ENCODE data around the gene EMILIN2.

DNA sequence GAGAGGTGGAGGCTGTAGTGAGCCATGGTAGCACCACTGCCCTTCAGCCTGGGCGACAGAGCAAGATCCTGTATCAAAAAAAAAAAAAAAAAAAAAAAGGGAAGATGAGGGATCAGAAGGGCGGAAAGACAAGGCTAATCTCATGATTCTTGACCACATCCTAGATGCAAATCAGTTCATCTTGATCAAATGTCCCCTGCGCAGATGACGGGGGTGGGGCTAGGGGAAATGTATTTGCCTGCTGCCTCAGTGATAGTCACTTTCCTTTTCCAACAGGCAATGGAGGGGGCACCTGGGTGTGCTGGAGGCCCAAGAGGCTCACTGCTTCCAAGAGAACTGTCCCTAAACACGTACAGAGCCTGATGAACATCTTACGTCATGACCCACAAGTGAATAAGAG lies 3.7 kb upstream of the EMILIN2 start:
- TF ChIP-seq ESRRB (CRISPR knock-in tag; IDR thresholded peaks at IDR 0.05; ENCODE audit: borderline replicate concordance) = no peak
- no peak for TF ChIP-seq GATAD2B (IDR thresholded peaks at IDR 0.05; ENCODE audit: borderline replicate concordance)
- TF ChIP-seq ELF1 (tag; IDR thresholded peaks at IDR 0.05) = no peak
- TF ChIP-seq CUX1 (CRISPR knock-in tag; IDR thresholded peaks at IDR 0.05) = no peak
- no peak for TF ChIP-seq SP1 (CRISPR knock-in tag; IDR thresholded peaks at IDR 0.05)
- TF ChIP-seq CBX1 (IDR thresholded peaks at IDR 0.05; ENCODE audit: low read depth) = no peak
- no peak for TF ChIP-seq AFF4 (CRISPR knock-in tag; IDR thresholded peaks at IDR 0.05)
- TF ChIP-seq ZNF780A (CRISPR knock-in tag; IDR thresholded peaks at IDR 0.05) = no peak
- no peak for TF ChIP-seq PTBP1 (IDR thresholded peaks at IDR 0.05; ENCODE audit: low read depth, low read length)
- no peak for TF ChIP-seq MAFG (tag; conservative IDR thresholded peaks at IDR 0.05)
- TF ChIP-seq ZBED1 (IDR thresholded peaks at IDR 0.05) = no peak
